ENCODE measurements around the gene USP44.

DNA sequence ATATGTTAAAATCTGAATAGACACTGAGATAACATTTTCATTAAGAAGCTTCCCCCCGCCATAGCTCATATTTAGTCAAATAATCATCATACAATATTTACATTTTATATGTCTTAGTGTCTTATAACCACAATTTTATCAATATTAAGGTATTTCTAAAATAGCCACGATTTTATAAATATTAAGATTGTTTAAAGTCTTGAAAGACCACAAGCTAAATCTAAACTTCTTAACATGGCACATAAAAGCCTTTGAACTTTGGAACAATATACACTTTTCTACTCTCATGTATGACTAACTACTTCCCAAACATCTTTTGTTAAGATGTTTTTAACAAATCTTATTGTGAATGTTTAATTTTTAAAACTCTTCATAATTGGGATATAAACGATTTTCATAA lies 6.5 kb downstream of the USP44 start:
- TF ChIP-seq, protein P1, sequence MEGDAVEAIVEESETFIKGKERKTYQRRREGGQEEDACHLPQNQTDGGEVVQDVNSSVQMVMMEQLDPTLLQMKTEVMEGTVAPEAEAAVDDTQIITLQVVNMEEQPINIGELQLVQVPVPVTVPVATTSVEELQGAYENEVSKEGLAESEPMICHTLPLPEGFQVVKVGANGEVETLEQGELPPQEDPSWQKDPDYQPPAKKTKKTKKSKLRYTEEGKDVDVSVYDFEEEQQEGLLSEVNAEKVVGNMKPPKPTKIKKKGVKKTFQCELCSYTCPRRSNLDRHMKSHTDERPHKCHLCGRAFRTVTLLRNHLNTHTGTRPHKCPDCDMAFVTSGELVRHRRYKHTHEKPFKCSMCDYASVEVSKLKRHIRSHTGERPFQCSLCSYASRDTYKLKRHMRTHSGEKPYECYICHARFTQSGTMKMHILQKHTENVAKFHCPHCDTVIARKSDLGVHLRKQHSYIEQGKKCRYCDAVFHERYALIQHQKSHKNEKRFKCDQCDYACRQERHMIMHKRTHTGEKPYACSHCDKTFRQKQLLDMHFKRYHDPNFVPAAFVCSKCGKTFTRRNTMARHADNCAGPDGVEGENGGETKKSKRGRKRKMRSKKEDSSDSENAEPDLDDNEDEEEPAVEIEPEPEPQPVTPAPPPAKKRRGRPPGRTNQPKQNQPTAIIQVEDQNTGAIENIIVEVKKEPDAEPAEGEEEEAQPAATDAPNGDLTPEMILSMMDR (IDR thresholded peaks at IDR 0.05), result no peak
- no peak for TF ChIP-seq POLR2A (IDR thresholded peaks at IDR 0.05)

Data from adrenal gland (tissue), 5 donors.